ENCODE data around the gene KLF7.

KLF7 gene

GRCh38 chr2:207166349-207167098 lies 776 bp upstream of the KLF7 start:
- peak; percentile 43 for DNase-seq

- peak; percentile 94 for DNase-seq
These were observed 246 bp upstream of the KLF7 start for GRCh38 chr2:207166039-207166348.

- DNase-seq, result peak; percentile 2
These were observed 1.5 kb downstream of the KLF7 start for GRCh38 chr2:207164006-207164831.

- no peak for DNase-seq
These were observed 2.1 kb downstream of the KLF7 start for GRCh38 chr2:207163756-207164005.

- DNase-seq, result peak; percentile 62
These were observed 2.5 kb downstream of the KLF7 start for GRCh38 chr2:207163053-207163755.

GRCh38 chr2:207162316-207162715 lies 3.4 kb downstream of the KLF7 start:
- DNase-seq, result peak; percentile 12

GRCh38 chr2:207161247-207162123 lies 4.3 kb downstream of the KLF7 start:
- DNase-seq, result no peak

GRCh38 chr2:207160115-207160514 lies 5.6 kb downstream of the KLF7 start:
- no peak for DNase-seq

- DNase-seq, result no peak
These were observed 6.7 kb downstream of the KLF7 start for GRCh38 chr2:207159002-207159401.

DNA sequence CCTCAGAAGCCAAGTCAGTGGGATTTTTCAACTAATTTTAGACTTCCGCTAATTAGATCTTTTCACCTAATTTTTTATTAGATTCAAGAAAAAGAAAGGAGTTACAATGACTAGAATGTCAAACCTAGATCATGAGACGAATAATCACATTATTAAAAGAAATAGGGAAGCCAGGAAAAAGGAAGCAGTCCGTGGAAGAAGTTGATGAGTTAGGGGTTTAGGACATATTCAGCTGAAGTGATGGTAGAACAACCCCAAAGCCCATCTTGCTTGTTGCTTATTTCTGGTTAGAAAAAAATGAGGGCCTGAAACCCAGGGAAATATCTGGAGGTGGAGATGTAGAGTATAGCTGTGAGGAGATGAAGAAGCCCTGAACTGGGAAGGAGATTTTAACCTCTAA lies 8.0 kb downstream of the KLF7 start:
- DNase-seq, result no peak

DNA sequence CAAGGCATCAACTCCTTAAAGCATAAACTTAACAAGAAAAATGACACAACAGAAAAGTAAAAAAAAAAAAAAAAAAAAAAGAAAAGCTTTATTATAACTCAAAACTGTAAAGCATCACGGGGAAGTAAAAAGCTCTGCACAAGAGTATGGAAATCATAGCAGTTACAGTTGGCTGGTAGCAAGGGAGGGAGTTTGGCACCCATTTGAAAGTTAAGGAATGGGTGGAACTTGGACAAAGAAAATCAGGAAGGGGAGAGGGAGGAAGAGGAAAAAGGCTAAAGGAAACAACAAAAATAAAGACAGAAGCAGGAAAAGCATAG lies 8.6 kb downstream of the KLF7 start:
- no peak for DNase-seq

DNA sequence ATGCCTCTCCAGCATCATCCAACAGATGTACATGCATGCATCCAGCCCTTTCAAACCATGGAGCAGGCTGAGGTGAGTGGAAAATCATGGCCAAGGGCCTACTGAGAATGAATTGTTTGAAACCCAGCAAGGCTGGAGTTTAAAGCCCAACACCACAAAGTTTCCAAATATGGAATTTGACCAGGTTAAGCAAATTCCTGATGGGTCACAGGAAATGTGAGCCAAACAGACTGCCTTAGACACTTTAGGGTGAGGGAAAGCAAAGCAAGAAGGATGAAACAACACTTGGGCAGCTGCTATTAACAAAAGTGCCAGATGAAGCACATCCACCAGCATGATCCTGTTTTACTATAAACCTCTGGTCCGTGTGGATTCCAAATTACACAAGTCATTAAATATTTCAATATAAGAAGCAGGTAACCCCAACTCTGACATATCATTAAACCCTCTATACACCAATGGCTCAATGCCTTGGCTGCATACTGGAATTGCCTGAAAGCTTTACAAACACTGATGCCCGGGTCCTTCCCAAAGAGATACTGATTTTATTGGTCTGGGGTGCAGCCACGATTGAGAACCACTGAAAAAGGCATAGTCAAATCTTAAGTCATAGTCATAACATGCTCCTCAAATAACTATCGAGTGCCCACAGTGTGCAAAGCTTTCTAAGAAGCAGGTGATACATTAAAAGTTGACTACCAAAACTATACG lies 9.1 kb downstream of the KLF7 start:
- DNase-seq, result no peak

DNA sequence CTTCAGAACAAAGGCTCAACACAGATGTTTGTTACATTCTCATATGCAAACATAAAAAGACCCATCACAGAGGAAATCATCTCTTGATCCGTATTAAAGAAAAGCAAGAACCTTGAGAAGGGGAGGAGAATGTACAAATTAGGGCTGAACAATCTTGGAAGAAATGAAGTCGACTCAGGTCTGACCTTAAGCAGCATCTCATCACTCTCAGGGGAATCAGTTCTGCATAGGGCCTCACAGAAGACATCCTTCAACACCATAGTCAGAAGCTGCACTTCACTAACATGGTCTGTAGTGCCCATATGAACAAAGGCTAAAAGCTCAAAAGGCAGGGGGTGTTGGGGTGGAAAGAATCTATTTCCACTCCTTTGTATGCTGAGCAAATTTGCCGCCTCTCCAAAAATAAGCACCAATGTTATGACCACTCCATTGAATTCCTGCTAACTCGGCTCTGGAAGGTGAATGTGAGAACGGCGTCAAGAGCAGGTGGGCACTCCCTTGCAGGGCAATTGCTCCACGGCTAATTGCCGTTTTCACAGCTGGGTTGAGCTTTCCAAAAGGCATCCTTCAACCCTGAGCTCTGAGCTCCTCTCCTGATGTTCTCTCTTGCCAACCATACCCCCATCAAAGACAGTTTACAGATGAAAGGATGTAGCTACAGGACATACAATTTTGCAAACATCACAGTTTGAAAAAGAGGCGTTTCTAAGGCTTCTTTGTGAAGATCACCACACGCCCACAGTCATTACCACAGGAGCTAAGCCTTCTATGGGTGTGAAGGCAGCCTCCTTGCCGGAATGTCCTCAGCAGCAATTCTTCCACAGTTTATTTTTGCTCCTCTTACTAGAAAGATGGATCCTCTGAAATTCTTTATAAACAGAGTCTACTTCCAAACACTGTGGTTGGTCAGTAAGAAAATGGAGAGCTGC lies 10.0 kb downstream of the KLF7 start:
- DNase-seq, result no peak

GRCh38 chr2:207154556-207155510 lies 10.9 kb downstream of the KLF7 start:
- no peak for DNase-seq

- no peak for DNase-seq
These were observed 12.3 kb downstream of the KLF7 start for GRCh38 chr2:207153266-207153975.

GRCh38 chr2:207151048-207151447 lies 14.7 kb downstream of the KLF7 start:
- DNase-seq, result no peak

DNA sequence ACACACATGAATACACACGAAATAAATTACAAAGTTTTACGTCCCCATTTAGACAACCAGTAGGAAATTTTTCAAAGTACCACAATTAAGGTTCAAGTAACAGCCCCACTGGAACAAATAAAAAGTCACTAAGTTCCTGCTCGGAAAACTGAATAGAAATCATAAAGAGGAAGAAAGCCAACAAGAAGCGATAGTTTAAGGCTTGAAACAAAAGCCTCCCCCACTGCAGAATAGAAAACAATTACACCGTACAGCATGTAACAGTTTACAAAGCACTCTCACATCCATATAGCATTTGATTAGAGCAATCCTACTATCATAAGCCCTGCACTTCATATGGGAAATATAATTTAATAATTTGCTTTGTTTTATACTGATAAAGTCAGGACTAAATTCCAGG lies 15.5 kb downstream of the KLF7 start:
- DNase-seq, result no peak

DNA sequence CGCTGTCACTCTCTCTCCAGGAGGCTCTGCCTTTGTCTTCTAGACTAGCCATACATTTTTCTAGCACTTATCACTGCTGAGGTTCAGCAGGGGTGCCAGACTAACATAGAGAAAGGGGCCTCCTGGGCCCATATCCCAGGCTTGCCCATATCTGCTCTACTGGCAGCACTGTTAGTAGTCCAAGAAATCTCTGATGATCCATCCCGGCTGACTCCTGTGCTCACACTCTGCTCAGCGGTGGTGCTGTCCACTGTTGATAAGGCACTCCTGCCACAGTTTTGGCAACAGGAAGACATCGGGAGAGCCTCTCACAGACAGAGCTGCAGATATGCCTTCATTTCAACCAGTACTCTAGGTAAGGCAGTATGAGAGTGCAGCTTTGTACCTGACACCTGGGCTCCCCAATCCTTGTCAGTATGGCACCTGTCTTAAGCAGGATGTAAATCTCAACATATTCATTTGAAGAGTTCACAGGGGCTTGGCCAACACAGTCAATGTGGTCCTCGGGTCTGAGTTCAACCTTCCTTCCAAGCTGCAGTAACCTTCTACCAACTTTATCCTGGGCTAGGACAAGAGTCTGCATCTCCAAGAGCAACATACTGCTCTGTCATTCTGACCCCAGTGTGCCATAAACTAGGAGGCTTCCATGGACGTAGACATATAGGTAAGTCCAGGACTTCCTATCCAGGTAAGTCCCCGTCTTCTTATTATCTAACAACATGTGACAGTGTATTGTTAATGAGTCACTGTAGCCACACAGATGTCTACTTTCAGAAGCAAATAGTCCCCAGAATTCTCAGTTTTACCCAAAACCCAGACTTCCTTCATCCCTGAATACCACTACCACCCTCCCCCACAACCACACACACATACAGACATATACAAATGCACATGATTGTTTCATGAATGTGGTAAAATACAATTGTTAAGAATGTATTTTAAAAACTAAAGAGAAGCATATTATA lies 16.2 kb downstream of the KLF7 start:
- DNase-seq, result no peak

Data from NCI-H226 (cell line).